Subcutaneous adipose tissue (tissue), 4 donors: ENCODE data around the gene ZNF575. TPM values are rescaled to one million over a fixed set of nuclear protein-coding genes. Genes with fewer than 3 reads are reported as not detected.

Source experiments
- total RNA-seq, 4 donors: library from RNA; depleted of rRNA; stranded (reverse); fragments of >200 nt; gene quantifications; one replicate each; pipeline ENCODE4 v1.1.0, GENCODE V29; 2016
- TF ChIP-seq, protein P1 (sequence below): fragments of 450-650 bp; IDR thresholded peaks from one replicate; pipeline ENCODE4 v1.5.1; 2016; ENCODE audit warnings: low read depth, mild to moderate bottlenecking, control low read depth, antibody characterized with exemption, moderate library complexity

The ZNF575 gene
- total RNA-seq, 4 donors from 2014 or later: 0.44 to 3.2 TPM; not detected in 2

DNA sequence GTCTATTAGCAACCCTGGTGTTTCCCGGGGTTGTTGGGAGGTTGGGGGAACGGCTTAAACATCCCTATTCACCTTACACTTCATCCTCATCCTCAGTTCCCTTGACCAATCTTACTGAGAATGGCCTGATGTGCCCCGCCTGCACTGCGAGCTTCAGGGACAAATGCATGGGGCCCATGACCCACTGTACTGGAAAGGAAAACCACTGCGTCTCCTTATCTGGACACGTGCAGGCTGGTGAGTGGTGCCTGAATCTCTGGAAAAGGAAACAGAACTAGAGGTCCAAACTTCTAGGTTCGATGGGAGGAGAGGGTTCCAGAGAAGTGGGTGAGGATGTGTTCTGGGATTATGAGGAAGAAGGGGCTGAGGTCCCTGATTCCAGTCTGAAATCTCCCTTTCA is 48.5 kb downstream of the ZNF575 start:
- TF ChIP-seq, protein P1, sequence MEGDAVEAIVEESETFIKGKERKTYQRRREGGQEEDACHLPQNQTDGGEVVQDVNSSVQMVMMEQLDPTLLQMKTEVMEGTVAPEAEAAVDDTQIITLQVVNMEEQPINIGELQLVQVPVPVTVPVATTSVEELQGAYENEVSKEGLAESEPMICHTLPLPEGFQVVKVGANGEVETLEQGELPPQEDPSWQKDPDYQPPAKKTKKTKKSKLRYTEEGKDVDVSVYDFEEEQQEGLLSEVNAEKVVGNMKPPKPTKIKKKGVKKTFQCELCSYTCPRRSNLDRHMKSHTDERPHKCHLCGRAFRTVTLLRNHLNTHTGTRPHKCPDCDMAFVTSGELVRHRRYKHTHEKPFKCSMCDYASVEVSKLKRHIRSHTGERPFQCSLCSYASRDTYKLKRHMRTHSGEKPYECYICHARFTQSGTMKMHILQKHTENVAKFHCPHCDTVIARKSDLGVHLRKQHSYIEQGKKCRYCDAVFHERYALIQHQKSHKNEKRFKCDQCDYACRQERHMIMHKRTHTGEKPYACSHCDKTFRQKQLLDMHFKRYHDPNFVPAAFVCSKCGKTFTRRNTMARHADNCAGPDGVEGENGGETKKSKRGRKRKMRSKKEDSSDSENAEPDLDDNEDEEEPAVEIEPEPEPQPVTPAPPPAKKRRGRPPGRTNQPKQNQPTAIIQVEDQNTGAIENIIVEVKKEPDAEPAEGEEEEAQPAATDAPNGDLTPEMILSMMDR: no peak

DNA sequence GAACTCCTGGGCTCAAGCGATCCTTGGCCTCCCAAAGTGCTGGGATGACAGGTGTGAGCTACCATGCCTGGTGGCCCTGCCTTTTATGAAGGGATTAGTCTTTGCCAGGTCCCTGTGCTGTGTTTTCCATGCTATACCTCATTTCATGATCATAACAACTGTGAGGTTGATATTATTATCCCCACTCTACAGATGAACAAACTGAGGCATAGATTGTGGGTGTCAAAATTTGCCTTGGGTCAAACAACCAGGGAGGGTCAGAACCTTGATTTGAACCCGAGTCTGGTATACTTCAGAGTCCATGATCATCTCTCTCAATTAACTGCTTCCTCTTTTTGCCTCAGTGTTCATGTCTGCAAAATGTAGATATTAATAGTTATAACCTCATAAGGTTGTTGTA is 49.5 kb downstream of the ZNF575 start:
- TF ChIP-seq, protein P1: no peak

DNA sequence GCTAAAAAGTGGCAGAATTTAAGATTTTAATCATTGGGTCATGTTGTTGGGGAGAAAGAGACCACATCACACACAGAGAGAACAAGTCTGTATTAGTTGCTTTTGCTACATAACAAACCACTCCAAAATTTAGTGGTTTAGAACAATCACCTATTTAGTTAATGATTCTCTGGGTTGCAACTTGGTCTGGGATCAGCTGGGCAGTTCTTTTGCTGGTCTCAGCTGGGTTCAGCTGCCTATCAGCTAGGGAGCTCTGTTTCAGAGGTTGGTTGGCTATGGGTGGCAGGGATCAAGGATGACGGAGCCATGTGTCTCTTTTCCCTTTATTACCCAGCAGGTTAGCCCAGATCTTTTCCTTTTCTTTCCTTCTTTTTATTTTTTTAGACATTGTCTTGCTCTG is 51.5 kb downstream of the ZNF575 start:
- TF ChIP-seq, protein P1: no peak

Other genes with a start within 250 kb of the ZNF575 start
- gene CD177, start 179.5 kb upstream of the ZNF575 start, total RNA-seq: 1 to 10 TPM in 2 of 4 donors, not detected in 2; 3.6 to 6.8 TPM
- not detected for gene TEX101, start 118.3 kb upstream of the ZNF575 start, total RNA-seq
- gene LYPD3, start 67.6 kb upstream of the ZNF575 start, total RNA-seq: under 1 TPM in 1 of 4 donors, not detected in 3; 0.34 TPM
- gene PHLDB3, start 28.4 kb upstream of the ZNF575 start, total RNA-seq: 1 to 10 TPM; 1.9 to 5.7 (median 3.5) TPM
- gene ETHE1, start 6.0 kb upstream of the ZNF575 start, total RNA-seq: 10 to 100 TPM; 20.2 to 36.7 (median 31.3) TPM
- 10 to 100 TPM; 10.6 to 24.1 (median 19.2) TPM for gene XRCC1, start 42.3 kb downstream of the ZNF575 start, total RNA-seq
- gene PINLYP, start 42.6 kb downstream of the ZNF575 start, total RNA-seq: 10 to 100 TPM in 1 of 4 donors, 1 to 10 TPM in 3; 3.3 to 11.7 (median 6.0) TPM
- 10 to 100 TPM in 3 of 4 donors, 1 to 10 TPM in 1; 8.5 to 16.0 (median 11.5) TPM for gene IRGQ, start 62.9 kb downstream of the ZNF575 start, total RNA-seq
- gene ZNF576, start 63.4 kb downstream of the ZNF575 start, total RNA-seq: 10 to 100 TPM in 2 of 4 donors, 1 to 10 TPM in 2; 4.1 to 11.6 (median 9.4) TPM
- under 1 TPM in 3 of 4 donors, not detected in 1; 0.33 to 0.66 (median 0.34) TPM for gene SRRM5, start 78.9 kb downstream of the ZNF575 start, total RNA-seq
- gene ZNF428, start 86.4 kb downstream of the ZNF575 start, total RNA-seq: 10 to 100 TPM; 11.1 to 27.1 (median 21.4) TPM
- 10 to 100 TPM in 1 of 4 donors, 1 to 10 TPM in 1, under 1 TPM in 2; 0.57 to 31.9 (median 0.92) TPM for gene CADM4, start 106.7 kb downstream of the ZNF575 start, total RNA-seq
- 100 to 1,000 TPM in 1 of 4 donors, 10 to 100 TPM in 3; 13.8 to 102 (median 21.5) TPM for gene PLAUR, start 137.0 kb downstream of the ZNF575 start, total RNA-seq
- gene IRGC, start 182.9 kb downstream of the ZNF575 start, total RNA-seq: not detected
- 10 to 100 TPM; 10.0 to 17.2 (median 12.7) TPM for gene SMG9, start 221.8 kb downstream of the ZNF575 start, total RNA-seq
- 10 to 100 TPM in 1 of 4 donors, 1 to 10 TPM in 2, under 1 TPM in 1; 0.57 to 25.2 (median 3.6) TPM for gene KCNN4, start 247.8 kb downstream of the ZNF575 start, total RNA-seq